ENCODE results near the gene ACTL8.

ACTL8 gene

GRCh38 chr1:17845583-17845982, 90.5 kb downstream of the ACTL8 start:
- DNase-seq (ENCODE audit: low read depth in 2 of 2) = no peak

GRCh38 chr1:17846341-17846740, 91.2 kb downstream of the ACTL8 start:
- DNase-seq (ENCODE audit: low read depth in 2 of 2) = no peak

GRCh38 chr1:17847111-17847510, 92.0 kb downstream of the ACTL8 start:
- no peak for DNase-seq (ENCODE audit: low read depth in 2 of 2)

GRCh38 chr1:17849216-17849615, 94.1 kb downstream of the ACTL8 start:
- no peak for DNase-seq (ENCODE audit: low read depth in 2 of 2)

GRCh38 chr1:17851056-17851455, 95.9 kb downstream of the ACTL8 start:
- DNase-seq (ENCODE audit: low read depth in 2 of 2) = no peak

- no peak for DNase-seq (ENCODE audit: low read depth in 2 of 2)
Measured at GRCh38 chr1:17852383-17852782, 97.2 kb downstream of the ACTL8 start.

GRCh38 chr1:17853241-17853935, 98.3 kb downstream of the ACTL8 start:
- no peak for DNase-seq (ENCODE audit: low read depth in 2 of 2)

GRCh38 chr1:17856496-17857108, 101.5 kb downstream of the ACTL8 start:
- DNase-seq (ENCODE audit: low read depth in 2 of 2) = no peak

GRCh38 chr1:17857109-17857499, 102.0 kb downstream of the ACTL8 start:
- DNase-seq (ENCODE audit: low read depth in 2 of 2) = no peak

- DNase-seq (ENCODE audit: low read depth in 2 of 2) = no peak
Measured at GRCh38 chr1:17857996-17858395, 102.9 kb downstream of the ACTL8 start.

- no peak for DNase-seq (ENCODE audit: low read depth in 2 of 2)
Measured at GRCh38 chr1:17860812-17861211, 105.7 kb downstream of the ACTL8 start.

- no peak for DNase-seq (ENCODE audit: low read depth in 2 of 2)
Measured at GRCh38 chr1:17861685-17862084, 106.6 kb downstream of the ACTL8 start.

GRCh38 chr1:17862121-17862520, 107.0 kb downstream of the ACTL8 start:
- DNase-seq (ENCODE audit: low read depth in 2 of 2) = no peak

GRCh38 chr1:17865912-17866739, 111.0 kb downstream of the ACTL8 start:
- no peak for DNase-seq (ENCODE audit: low read depth in 2 of 2)

GRCh38 chr1:17866740-17867029, 111.6 kb downstream of the ACTL8 start:
- no peak for DNase-seq (ENCODE audit: low read depth in 2 of 2)

GRCh38 chr1:17867470-17867869, 112.3 kb downstream of the ACTL8 start:
- DNase-seq (ENCODE audit: low read depth in 2 of 2) = no peak

GRCh38 chr1:17869815-17870214, 114.7 kb downstream of the ACTL8 start:
- no peak for DNase-seq (ENCODE audit: low read depth in 2 of 2)

- no peak for DNase-seq (ENCODE audit: low read depth in 2 of 2)
Measured at GRCh38 chr1:17870679-17871078, 115.5 kb downstream of the ACTL8 start.

- no peak for DNase-seq (ENCODE audit: low read depth in 2 of 2)
Measured at GRCh38 chr1:17873007-17873675, 118.0 kb downstream of the ACTL8 start.

GRCh38 chr1:17874231-17874630, 119.1 kb downstream of the ACTL8 start:
- DNase-seq (ENCODE audit: low read depth in 2 of 2) = no peak

- no peak for DNase-seq (ENCODE audit: low read depth in 2 of 2)
Measured at GRCh38 chr1:17874710-17875109, 119.6 kb downstream of the ACTL8 start.

GRCh38 chr1:17875171-17875881, 120.2 kb downstream of the ACTL8 start:
- no peak for DNase-seq (ENCODE audit: low read depth in 2 of 2)

Measured in stimulated activated CD8-positive, alpha-beta memory T cell treated with anti-CD3 and anti-CD28 coated beads, Interleukin-2, amount 100 ng/mL, for 48 hours (primary cell).